GM18499 (cell line): ENCODE measurements around the gene TMEM19.

Experiments used
- ATAC-seq: cut with Tn5 transposase; IDR thresholded peaks from one replicate; pipeline ENCODE4 v1.9.1; 2021; ENCODE audit warnings: moderate number of reproducible peaks; ENCODE audit not compliant: insufficient read depth, unreplicated experiment

TMEM19 gene

DNA sequence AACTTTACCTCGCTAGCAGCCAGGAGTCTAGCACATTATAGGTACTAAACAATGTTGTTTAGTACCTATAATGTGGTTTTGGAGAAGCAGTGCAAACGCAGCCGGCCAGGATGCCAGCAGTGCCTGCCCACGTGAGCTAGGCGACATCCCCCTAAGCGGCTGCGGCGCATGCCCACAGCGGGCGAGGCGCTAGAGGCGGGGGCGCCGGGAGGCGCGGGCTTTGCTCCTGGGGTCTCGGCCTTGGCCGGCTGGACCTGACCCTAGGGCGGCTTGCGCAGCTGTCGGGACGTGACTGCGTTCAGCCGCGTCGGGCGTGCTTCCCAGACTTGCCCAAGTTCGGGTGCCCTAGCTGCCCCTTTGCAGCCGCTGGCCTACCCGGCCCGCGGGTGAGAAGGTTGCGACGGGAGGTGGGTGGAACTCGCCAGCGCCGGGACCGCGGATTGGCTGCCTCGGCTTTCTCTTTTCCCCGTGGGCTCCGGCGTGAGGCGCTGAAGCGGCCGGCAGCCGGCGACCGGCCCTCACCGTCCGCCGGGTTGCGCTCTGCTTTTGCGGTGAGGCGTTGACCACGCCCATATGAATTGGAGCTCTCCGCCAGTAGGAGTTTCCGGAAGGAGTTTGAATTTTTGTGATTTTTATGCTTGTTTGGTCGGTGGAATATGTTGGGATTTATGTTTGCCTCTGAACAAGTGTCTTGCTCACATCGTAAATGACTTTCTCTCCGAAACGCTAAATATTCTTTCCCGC lies at the start of gene TMEM19:
TSS of gene TMEM19 (plus strand) at position 169 of the 744 bp plus-strand sequence. CDS start 599 bp downstream, outside the sequence.
- ATAC-seq: peak; percentile 53

DNA sequence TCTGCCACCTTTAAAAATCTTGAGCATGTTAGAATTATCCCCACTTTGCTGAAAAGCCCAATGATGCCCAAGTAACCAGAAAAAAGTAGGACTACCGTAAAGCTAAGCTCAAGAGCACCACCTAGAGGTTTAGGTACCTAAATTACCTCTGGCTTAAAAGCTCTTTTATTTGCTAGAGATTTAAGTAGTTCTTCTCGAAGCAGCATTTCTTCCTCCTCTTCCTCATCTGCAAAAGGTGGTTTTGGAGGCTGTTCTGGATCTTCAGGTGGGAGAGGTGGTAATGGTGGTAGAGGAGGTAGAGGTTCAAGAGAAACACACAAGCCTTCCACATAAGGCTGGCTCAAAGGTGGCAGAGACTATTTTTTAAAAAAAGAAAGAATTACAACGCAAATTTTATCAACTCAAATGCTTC lies 49.2 kb upstream of the TMEM19 start:
- no peak for ATAC-seq

DNA sequence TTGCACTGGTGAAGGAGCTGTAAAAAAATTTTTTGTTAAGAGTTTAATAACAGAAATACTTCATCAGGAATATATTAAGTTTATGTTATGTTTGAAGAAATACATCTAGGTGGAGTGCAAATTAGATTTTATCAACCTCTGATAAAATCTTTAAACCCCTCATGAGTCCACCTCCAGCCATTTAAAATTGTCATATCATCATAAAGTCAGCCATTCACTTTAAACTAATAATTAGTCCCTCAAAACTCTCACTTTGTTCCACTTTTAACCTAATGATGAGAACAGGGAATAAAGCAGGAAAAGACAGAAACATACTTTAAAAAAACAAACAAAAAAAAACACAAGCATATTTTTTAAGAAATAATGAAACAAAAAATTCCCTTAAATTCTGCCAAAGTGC lies 47.4 kb upstream of the TMEM19 start:
- no peak for ATAC-seq

DNA sequence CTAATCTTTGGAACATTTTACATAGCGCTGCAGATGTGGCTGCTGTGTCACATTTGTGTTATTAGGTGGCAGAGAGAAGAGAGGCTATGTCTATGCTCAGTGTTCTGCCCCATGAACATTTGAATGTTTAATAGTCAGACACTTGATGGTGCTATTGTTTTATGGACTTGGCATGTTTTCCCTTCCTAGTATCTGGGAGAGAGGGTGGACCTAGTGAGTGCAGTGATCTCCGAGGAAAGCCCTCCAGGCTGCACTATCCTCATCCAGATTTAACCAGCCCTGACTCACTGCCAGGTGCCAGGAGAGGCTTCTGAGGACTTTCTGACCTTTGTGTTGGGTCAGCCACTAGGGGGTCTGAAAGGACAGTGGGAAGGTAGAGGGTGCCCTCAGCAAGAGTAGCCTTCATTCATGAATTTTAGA lies 46.5 kb upstream of the TMEM19 start:
- no peak for ATAC-seq

DNA sequence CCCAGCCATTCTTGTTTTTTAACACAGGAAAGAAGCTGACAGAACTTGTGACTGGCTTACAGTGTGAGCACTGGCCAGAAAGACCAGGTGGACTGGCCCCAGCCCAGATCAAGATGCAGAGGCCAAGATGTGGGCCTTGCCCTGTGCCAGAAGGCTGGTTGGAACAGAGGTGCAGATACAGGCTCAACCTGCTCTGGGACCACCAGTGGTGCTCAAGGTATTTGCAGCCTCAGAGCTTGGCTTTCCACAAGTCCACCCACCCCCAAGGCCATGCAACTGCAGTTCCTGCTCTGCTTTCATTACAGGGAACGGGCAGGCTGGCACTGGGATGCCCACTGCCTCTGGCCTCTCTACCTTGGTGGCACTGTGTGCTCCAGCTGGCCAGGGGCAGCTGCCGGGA lies 45.6 kb upstream of the TMEM19 start:
- ATAC-seq: no peak

DNA sequence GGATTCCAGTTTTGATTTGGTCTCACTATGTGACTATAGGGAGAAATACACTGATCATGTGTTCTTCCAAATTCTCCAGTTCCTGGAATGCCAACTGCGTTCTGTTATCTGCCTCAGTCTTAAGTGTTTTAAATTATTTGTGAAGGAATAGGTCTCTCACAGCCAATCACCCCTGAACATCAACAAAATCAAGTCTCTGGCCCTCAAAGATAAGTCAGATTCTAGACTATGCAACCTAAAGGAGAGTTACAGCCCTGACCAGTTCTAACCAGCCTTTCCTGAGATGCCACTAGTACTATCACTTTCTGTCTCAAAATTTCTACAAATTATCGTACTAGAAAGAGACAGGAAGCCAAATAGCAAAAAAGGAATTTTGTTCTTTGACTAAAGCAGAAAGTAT lies 44.5 kb upstream of the TMEM19 start:
- no peak for ATAC-seq

DNA sequence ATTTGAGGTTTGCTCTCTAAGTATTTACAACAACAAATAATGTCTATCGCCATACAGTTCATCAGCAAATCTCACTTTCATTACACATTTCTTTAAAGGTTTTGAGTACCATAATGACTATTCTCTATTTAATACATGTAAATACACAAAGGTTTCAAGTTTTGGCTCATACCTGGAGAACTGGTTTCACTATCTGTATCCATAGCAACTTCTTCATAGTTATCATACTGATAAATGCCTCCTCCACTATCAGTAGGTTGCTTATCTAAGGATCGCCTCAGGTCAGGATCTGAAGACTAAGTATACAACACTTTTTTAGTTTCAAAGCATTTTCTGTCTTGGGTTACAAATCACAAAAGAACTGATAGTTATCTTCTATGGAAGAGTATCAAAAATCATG lies 43.6 kb upstream of the TMEM19 start:
- no peak for ATAC-seq

DNA sequence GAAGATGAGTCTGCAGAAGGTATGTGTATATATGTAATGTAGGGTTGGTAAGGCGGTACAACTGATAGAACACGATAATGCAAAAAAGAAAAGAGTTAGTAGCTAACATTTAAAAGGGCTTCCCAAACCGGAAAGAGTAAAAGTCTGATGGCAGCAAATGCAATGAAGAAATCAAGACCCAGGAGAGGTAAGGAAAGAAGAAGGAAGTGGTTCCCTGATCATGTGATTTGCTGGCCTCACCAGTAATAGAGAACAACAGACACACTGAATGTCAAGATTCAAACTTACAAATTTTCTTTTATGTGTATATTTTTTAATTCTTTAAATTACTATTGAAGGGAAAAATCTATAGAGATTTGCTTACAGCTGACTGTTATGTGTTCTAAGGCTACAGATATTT lies 40.6 kb upstream of the TMEM19 start:
- no peak for ATAC-seq

DNA sequence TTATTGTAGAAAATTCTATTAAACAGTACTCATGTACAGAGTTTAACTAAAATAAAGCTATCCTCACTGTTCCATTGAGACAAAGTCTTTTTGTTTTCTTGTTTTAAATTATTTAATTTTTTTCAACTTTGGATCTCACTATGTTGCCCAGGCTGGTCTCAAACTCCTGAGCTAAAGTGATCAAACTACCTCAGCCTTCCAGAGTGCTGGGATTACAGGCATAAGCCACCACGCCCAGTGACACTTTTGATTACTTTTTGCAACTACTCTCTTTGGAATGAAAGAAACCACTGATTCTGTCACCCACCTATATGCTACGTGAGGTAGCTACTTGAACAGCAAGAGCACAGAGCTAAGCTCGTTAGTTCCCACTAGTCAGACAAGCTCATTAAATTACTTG lies 39.4 kb upstream of the TMEM19 start:
- no peak for ATAC-seq

DNA sequence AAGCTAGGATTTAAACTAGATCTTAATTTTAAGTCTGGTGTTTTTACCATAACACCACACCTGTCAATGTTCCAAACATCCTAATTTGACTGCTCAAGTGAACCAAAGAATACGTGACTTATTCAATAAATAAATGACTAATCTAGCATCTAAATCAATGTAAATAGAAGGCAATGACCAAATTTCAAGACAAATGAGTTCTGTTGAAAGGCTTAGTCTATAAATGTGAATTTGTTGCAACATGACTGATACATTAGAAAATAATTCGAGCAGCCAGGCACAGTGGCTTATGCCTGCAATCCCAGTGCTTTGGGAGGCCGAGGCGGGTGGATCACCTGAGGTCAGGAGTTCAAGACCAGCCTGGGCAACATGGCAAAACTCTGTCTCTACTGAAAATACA lies 37.3 kb upstream of the TMEM19 start:
- ATAC-seq: no peak

DNA sequence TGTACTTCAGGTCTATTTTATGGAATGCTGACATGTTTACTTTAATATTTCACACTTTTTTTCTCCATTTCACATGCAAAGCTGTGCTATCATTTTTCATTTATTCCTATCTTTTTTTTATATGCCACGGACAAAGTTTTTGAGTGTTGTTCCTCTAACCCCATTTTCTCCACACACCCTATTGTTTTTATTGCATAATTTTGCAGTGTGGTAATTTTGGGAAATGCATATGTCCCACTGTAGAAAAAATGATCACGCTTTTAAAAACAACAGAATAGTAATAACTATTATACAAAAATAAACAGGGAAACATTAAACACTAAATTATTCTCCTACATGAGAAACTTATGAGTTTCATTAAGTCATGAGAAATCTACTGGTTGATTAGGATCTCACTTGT lies 36.5 kb upstream of the TMEM19 start:
- no peak for ATAC-seq

DNA sequence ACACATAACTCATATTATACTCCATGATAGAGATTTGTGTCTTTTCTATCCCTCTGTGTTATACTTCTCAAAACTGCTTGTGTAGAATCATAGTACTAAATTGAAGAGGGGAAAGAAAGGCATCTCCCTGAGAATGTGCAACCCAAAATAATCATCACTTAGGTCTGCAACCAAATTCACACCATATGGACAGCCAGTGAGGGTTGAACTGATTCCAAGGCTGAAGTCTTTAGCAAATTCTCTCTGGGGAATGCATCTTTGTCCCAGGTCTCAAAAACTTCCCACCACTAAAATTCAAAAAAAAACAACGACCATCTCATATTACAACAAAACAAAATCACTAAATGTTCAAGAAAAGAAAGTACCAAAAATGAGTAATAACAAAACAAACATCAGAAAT lies 33.2 kb upstream of the TMEM19 start:
- no peak for ATAC-seq

DNA sequence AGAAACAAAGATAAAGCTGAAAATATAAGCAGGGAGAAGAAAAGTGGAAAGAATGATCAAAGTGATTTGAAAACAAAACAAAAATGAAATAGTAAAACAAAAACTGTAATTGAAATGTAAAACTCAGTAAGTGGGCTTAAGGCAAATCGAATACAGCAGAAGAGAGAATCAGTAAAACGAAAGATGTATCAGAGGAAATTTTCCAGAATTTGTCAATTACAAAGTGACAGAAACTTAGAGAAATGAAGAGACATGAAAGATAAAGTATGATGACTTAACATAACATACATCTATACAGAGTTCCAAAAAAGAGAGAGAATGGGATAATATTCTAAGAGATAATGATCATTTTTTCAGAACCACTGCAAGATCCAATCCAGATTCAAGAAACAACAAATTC lies 32.7 kb upstream of the TMEM19 start:
- no peak for ATAC-seq

DNA sequence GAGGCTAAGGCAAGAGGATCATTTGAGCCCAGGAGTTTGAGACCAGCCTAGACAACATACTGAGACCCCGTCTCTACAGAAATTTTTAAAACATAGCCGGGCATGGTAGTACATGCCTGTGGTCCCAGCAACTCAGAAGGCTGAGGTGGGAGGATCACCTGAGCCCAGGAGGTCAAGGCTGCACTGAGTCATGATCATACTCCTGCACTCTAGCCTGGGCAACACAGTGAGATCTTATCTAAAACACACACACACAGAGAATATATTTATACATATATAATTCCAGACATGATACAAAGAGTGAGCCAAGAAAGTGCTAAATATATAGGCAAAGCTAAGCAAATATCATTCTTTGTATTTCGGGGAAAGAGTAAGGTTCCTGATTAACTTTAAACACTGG lies 31.7 kb upstream of the TMEM19 start:
- no peak for ATAC-seq

DNA sequence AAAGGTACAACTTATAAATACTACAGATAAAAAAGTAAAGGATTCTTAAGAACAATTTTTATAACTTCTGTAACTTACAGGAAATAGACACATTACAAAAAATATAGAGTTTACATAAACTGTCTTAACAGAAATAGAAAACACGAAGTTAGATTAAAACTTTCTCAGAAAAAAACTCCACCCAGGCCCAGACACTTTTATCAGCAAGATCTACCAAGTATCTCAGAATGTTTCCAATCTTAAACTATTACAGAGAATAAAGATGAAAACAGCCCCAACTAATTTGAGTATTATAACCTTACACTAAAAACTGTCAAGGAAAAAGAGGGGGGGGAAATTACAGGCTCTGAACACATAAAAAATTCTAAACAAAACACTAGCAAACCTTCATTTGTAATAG lies 30.4 kb upstream of the TMEM19 start:
- no peak for ATAC-seq

DNA sequence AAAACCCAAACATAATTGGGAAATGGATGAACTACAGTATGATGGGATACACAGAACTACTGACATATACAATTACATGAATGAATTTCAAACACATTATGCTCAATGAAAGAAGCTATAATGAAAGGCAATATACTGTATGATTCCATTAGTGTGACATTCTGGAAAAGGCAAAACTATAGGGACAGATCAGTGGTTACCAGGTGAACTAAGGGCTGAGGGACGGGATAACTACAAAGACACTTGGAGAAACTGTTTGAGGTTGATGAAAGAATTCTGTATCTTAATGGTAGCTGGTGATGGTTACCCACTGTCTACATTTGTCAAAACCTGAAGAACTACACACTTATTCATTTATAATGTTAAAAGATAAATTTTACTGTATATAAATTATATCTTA lies 30.0 kb upstream of the TMEM19 start:
- no peak for ATAC-seq

DNA sequence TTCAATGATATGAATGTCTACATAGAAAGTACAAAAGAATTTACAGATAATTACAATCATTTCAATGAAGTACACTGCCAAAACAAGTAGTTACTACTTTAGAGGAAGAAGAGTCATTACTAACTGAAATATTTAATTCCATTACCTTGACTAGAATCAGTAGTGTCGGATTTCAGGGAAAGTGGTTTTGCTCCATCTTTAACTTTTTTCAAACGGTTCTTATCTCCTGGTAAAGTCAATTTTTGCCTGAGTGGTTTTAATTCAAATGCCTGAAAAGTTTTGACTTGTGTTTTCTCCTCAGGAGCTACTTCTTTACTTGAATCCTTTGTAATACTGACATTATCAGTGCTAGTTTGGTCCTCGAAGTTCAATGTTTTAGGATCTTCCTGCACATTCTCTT lies 29.1 kb upstream of the TMEM19 start:
- ATAC-seq: no peak

DNA sequence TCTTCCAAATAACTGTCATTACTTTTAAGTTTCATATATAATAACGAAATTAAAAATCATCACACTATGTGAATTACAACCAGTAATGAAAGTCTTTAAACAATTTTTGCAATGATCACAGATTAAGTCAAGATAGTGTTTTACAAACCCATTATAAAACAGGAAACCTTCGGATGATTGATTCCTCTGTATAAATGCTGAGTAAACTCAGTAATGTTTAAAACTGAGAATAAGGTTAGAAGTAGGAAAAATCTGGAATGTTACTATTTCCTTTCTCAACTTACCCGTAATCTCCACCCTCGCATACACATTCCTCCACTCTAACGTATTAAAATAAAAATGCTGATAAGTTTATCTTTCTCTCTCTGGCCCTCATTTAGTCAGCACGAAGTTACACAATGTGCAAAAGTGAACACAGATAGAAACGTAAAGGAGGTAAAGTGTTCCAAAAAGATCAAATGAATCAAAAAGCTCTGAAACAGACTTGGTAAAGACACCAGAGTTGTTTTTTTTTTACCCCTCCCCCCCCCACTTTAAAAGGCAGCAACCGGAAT lies 23.8 kb upstream of the TMEM19 start:
- no peak for ATAC-seq

DNA sequence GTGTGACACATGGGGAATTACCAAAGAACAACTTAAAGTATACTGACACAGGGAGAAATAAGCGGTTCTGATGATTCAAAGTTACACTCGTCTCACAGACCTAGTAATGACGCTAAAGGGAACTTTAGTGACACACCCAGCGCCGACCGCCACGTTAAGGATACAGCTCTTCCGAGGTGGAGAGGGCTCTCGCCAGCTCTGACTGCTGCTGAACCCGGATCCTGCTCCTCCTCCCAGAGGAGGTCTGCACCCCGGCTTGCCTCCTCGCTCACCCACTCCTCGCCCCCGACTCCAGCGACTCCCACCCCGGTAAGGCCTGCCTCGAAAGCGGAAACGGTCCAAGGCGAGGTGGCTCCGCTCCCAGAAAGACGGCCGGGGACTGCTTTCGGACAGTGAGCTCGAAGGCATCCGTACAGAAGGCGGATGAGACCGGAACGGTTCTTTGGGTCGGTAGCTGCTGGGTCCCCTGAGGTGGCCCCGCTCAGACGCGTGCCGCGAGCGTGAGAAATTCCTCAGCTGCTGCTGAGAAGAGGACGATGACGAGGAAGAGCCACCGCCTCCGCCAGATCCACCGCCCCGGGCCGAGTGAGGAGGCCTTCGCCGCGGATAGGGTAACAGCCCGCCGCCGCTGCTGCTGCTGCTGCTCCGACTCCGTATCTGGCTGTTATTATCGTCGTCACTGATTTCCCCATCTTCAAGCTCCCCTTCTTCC lies 22.9 kb upstream of the TMEM19 start:
- ATAC-seq: peak; percentile 15

DNA sequence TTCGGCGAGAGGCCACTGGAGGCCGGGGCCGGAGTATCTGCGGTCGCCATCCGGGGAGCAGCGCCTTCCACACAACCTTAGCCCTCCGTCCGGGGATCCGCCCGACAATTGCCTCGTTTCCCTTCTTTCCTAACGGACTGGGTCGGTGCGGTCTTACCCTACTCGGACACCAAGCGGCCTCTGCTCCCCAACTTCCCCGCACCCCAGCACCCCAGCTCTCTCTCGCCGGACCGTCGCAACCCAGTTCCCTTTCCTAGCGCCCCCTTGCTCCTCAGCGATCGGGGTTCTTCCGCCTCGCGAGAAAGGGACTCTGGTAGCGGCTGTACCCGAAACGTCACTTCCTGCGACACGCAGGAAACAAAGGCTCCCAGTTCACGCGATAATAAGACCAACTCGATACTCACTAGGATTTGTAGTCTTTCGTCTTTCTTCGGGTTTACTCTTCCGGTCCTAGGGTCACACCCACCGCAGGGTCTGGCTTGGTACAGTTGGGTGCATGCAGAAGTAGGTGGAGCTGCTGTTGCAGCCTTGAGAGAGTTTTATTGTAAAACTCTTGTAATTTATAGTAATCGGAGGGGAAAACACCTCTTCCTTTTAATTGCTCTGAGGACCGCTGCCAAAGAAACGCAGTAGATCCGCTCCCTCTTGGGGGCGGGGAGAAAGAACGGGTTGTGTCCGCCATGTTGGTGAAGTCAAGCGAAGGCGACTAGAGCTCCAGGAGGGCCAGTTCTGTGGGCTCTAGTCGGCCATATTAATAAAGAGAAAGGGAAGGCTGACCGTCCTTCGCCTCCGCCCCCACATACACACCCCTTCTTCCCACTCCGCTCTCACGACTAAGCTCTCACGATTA lies 22.1 kb upstream of the TMEM19 start, which contains the start of the genes THAP2 and ZFC3H1:
TSS of gene THAP2 (plus strand) at position 741 of the 850 bp plus-strand sequence. CDS start 209 bp downstream, outside the sequence.
TSS of gene ZFC3H1 (minus strand) at position 288 of the 850 bp plus-strand sequence. CDS start at position 50, 238 bp downstream.
- peak; percentile 91 for ATAC-seq
